Kidney (tissue), 14 donors: ENCODE measurements around the gene TRAF7. TPM values are rescaled to one million over a fixed set of nuclear protein-coding genes. Genes with fewer than 3 reads are reported as not detected.
A peak's percentile ranks its signal among the peaks of the same experiment; 100 is the strongest.
"Not testable (repeated sequence)": the region's sequence is repeated elsewhere in the genome, so short reads cannot be mapped to it uniquely, and the experiment has no call there.

Experiments used
- DNase-seq, 5 donors: peaks; one replicate each; pipeline ENCODE4 v3.0.0-alpha.2; 2013 to 2020
- FAIRE-seq: peaks from 2 replicates; lab custom pipeline; 2012; peaks lifted over from hg19 to GRCh38; lab: Jason Lieb, UNC
- H3K27ac ChIP-seq, 2 donors: one replicate each; pipeline ENCODE4 v1.7.0; 2013; ENCODE audit warnings: low read depth in 2 of 2, low read length in 2 of 2, inconsistent platforms in 1 of 2
- H3K27me3 ChIP-seq: one replicate; pipeline ENCODE4 v1.7.1; 2013; ENCODE audit warnings: low read length, inconsistent platforms; ENCODE audit not compliant: control insufficient read depth, insufficient read depth
- H3K36me3 ChIP-seq, 3 donors: one replicate each; pipeline versions ENCODE4 v1.7.0 to v1.7.1; 2013; ENCODE audit warnings: low read length in 3 of 3, control low read depth in 1 of 3, inconsistent platforms in 1 of 3; ENCODE audit not compliant: insufficient read depth in 3 of 3, control insufficient read depth in 2 of 3
- H3K4me1 ChIP-seq, 3 donors: one replicate each; pipeline versions ENCODE4 v1.7.0 to v1.7.1; 2013; ENCODE audit warnings: low read length in 3 of 3, inconsistent platforms in 1 of 3, low read depth in 1 of 3; ENCODE audit not compliant: control insufficient read depth in 2 of 3, insufficient read depth in 2 of 3
- H3K4me3 ChIP-seq, 3 donors: one replicate each; pipeline versions ENCODE4 v1.7.0 to v1.8.1; 2013; ENCODE audit warnings: low read length in 3 of 3, control low read depth in 1 of 3, inconsistent platforms in 1 of 3
- H3K9ac ChIP-seq, 3 donors: one replicate each; pipeline versions ENCODE4 v1.7.0 to v1.7.1; 2013; ENCODE audit warnings: low read length in 3 of 3, control low read depth in 1 of 3, inconsistent platforms in 1 of 3
- H3K9me3 ChIP-seq, 3 donors: one replicate each; pipeline versions ENCODE4 v1.7.0 to v1.7.1; 2013; ENCODE audit warnings: low read length in 3 of 3, control low read depth in 1 of 3, inconsistent platforms in 1 of 3; ENCODE audit not compliant: control insufficient read depth in 2 of 3, insufficient read depth in 1 of 3
- intact Hi-C: fragments of 100-400 bp; cut with DNase I; formaldehyde crosslinking; loops from one replicate; pipeline ENCODE4 v1.11.1; 2022
- polyA plus RNA-seq: library from polyadenylated mRNA; stranded (reverse); fragments of 350-450 nt; fragmentation: Illumina TruSeq; extraction: RNeasy Lipid Tissue Mini Kit (QIAGEN cat#74804); gene quantifications from one replicate; pipeline ENCODE4 v1.2.3, GENCODE V29; 2014; ENCODE audit warnings: low read depth, low replicate concordance; ENCODE audit not compliant: insufficient read depth
- total RNA-seq: library from RNA; stranded (reverse); fragmentation: NEBNext Ultra II Directional; extraction: Animal tissue kit (Norgen Biotek cat#: 25700); gene quantifications from one replicate; pipeline ENCODE4 v1.2.1, GENCODE V29; 2021
- TF ChIP-seq, protein P1 (sequence below): IDR thresholded peaks from 3 replicates; pipeline ENCODE4 v1.5.1; 2012; ENCODE audit warnings: mild to moderate bottlenecking, moderate library complexity, borderline replicate concordance; ENCODE audit not compliant: insufficient read depth; ENCODE audit errors: extremely low read depth
- donor health status: control.
- donor health status: control.
- donor health status: control.
- donor health status: control.
- donor health status: control.
- donor health status: DM: yes; HTN: yes; CAD: no.
- donor health status: Normal renal cell carcinoma (clear cell type).

The TRAF7 gene
- total and polyA plus RNA-seq, 2 donors from 2014 or later = 26.1 to 66.8 TPM

- no peak overlapping the region for H3K9ac ChIP-seq
- FAIRE-seq (no peak), DNase-seq (peak in 1 of 5 donors; percentile 75)
- H3K36me3 ChIP-seq = no peaks in the 10 kb centered on the region
- TF ChIP-seq, protein P1, sequence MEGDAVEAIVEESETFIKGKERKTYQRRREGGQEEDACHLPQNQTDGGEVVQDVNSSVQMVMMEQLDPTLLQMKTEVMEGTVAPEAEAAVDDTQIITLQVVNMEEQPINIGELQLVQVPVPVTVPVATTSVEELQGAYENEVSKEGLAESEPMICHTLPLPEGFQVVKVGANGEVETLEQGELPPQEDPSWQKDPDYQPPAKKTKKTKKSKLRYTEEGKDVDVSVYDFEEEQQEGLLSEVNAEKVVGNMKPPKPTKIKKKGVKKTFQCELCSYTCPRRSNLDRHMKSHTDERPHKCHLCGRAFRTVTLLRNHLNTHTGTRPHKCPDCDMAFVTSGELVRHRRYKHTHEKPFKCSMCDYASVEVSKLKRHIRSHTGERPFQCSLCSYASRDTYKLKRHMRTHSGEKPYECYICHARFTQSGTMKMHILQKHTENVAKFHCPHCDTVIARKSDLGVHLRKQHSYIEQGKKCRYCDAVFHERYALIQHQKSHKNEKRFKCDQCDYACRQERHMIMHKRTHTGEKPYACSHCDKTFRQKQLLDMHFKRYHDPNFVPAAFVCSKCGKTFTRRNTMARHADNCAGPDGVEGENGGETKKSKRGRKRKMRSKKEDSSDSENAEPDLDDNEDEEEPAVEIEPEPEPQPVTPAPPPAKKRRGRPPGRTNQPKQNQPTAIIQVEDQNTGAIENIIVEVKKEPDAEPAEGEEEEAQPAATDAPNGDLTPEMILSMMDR = no peak
- H3K27ac ChIP-seq = no peak overlapping the region
- no peak overlapping the region for H3K4me3 ChIP-seq
- no peaks in the 10 kb centered on the region for H3K9me3 ChIP-seq
- H3K4me1 ChIP-seq = peaks cover 0 to 12% (median 0%) of the 10 kb centered on the region in 3 donors
- no peaks in the 10 kb centered on the region for H3K27me3 ChIP-seq
- intact Hi-C loops = no loop called here
Observed at GRCh38 chr16:2121853-2122252, 33.7 kb upstream of the TRAF7 start.

DNA sequence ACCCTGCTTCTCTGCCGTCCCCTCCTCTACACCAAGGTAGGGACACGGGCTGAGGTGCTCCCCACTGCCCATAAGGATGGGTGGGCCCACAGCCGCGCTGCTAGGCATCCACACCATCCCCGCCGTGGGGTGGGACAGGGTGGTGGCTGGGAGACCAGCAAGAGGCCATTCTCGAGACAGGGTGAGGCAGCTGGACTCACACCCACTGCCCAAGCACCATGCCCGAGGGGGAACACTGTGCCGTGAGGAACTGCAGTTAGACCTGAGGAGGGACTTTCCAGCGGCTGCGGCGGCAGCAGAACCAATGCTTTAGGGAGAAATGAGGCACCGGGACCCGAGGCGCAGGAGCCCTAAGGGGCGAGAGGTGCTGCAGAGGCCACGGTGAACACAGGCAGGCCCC lies 33.2 kb upstream of the TRAF7 start:
- DNase-seq (peak in 1 of 5 donors; percentile 76), FAIRE-seq (no peak)
- H3K27me3 ChIP-seq = no peaks in the 10 kb centered on the region
- no peaks in the 10 kb centered on the region for H3K36me3 ChIP-seq
- H3K4me3 ChIP-seq = no peak overlapping the region
- H3K9me3 ChIP-seq = no peaks in the 10 kb centered on the region
- no peak overlapping the region for H3K9ac ChIP-seq
- peaks cover 0 to 16% (median 0%) of the 10 kb centered on the region in 3 donors for H3K4me1 ChIP-seq
- intact Hi-C loops = no loop called here
- TF ChIP-seq, protein P1 = no peak
- no peak overlapping the region for H3K27ac ChIP-seq

GRCh38 chr16:2122934-2123683 lies 32.5 kb upstream of the TRAF7 start:
- H3K9me3 ChIP-seq, FAIRE-seq, H3K36me3 ChIP-seq, H3K9ac ChIP-seq, H3K27me3 ChIP-seq, intact Hi-C loops, H3K27ac ChIP-seq, H3K4me3 ChIP-seq: not testable (repeated sequence)
- peak in 1 of 5 donors; percentile 46 for DNase-seq
- H3K4me1 ChIP-seq = peaks cover 0 to 16% (median 0%) of the 10 kb centered on the region in 3 donors

- FAIRE-seq, H3K4me3 ChIP-seq, H3K9ac ChIP-seq, H3K9me3 ChIP-seq, intact Hi-C loops, H3K27me3 ChIP-seq, H3K36me3 ChIP-seq: not testable (repeated sequence)
- peaks cover 0 to 18% (median 0%) of the 10 kb centered on the region in 3 donors for H3K4me1 ChIP-seq
- DNase-seq = peak in 1 of 5 donors; percentile 76
- H3K27ac ChIP-seq = peak overlapping the region; percentile 47 to 76
Observed at GRCh38 chr16:2123706-2124376, 31.7 kb upstream of the TRAF7 start.

DNA sequence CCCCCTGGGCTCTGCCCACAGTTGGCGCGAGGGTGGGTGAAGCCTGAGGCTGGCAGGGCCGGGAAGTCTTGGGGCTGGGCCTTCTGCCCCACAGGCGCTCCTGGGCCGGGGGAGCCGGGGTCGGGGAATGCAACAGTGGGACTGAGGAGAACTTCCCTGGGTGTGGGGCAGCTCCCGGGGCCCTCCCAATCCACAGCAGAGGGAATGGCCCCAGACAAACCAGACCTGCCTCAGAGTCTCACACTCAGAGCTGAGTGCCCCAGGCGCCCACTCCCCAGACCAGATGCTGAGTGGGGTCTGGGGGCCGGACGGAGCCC lies 31.2 kb upstream of the TRAF7 start:
- Histone ChIP-seq H3K4me1 (peaks cover 0 to 18% (median 0%) of the 10 kb centered on the region in 3 donors), H3K27ac (peak overlapping the region; percentile 76 to 80)
- FAIRE-seq, H3K9me3 ChIP-seq, H3K27me3 ChIP-seq, H3K36me3 ChIP-seq, H3K9ac ChIP-seq, H3K4me3 ChIP-seq, intact Hi-C loops: not testable (repeated sequence)
- DNase-seq = peak in 2 of 5 donors; percentile 14 to 61

- intact Hi-C loops, FAIRE-seq, H3K36me3 ChIP-seq, H3K9me3 ChIP-seq, H3K27me3 ChIP-seq, H3K4me3 ChIP-seq: not testable (repeated sequence)
- Histone ChIP-seq H3K4me1 (peaks cover 0 to 18% (median 0%) of the 10 kb centered on the region in 3 donors), H3K9ac (peak overlapping the region in 1 of 3 donors; percentile 26), H3K27ac (peak overlapping the region; percentile 76 to 85)
- peak; percentile 75 to 86 (median 85) for DNase-seq
Observed at GRCh38 chr16:2124694-2125444, 30.7 kb upstream of the TRAF7 start.
